Uterus (tissue), 4 donors: Measurements from ENCODE around the gene TSPAN3. TPM values are rescaled to one million over a fixed set of nuclear protein-coding genes. Genes with fewer than 3 reads are reported as not detected.

Experiments used
- DNase-seq, 2 donors: peaks; one replicate each; pipeline ENCODE4 v3.0.0-alpha.2; 2019 to 2020
- H3K27ac ChIP-seq, 2 donors: fragments of 200-600 bp; sonication (generic); 1 replicate in 1 of 2; 2 replicates in 1 of 2; pipeline ENCODE4 v1.5.1; 2016 to 2018
- H3K27me3 ChIP-seq, 2 donors: fragments of 200-600 bp; sonication (generic); one replicate each; pipeline ENCODE4 v1.5.1; 2018 to 2019; ENCODE audit warnings: control low read depth in 1 of 2
- H3K36me3 ChIP-seq, 2 donors: fragments of 200-600 bp; sonication (generic); one replicate each; pipeline ENCODE4 v1.5.1; 2019; ENCODE audit warnings: control low read depth in 1 of 2
- H3K4me1 ChIP-seq, 2 donors: fragments of 200-600 bp; sonication (generic); one replicate each; pipeline ENCODE4 v1.5.1; 2018 to 2019; ENCODE audit warnings: control low read depth in 1 of 2
- H3K4me3 ChIP-seq, 2 donors: fragments of 200-600 bp; sonication (generic); 1 replicate in 1 of 2; 2 replicates in 1 of 2; pipeline ENCODE4 v1.5.1; 2018 to 2019; ENCODE audit warnings: mild to moderate bottlenecking in 1 of 2
- H3K9me3 ChIP-seq, 2 donors: fragments of 200-600 bp; sonication (generic); one replicate each; pipeline ENCODE4 v1.5.1; 2019; ENCODE audit warnings: control low read depth in 1 of 2
- POLR2A ChIP-seq, 2 donors: fragments of 450-650 bp; IDR thresholded peaks; one replicate each; pipeline ENCODE4 v1.6.1; 2016; ENCODE audit warnings: antibody characterized with exemption in 2 of 2, mild to moderate bottlenecking in 1 of 2, moderate library complexity in 1 of 2
- intact Hi-C: fragments of 100-400 bp; cut with DNase I; formaldehyde crosslinking; loops from one replicate; pipeline ENCODE4 v1.15.1; 2023; ENCODE audit warnings: low total_unique reads
- total RNA-seq, 4 donors: library from RNA; depleted of rRNA in 3 of 4; stranded (reverse); fragments of >200 nt in 3 of 4; gene quantifications; one replicate each; pipeline versions ENCODE4 v1.1.0 to v1.2.4, GENCODE V29; 2014 to 2023
- TF ChIP-seq, protein P1 (sequence below), 4 experiments: fragments of 200-600 bp in 2 of 4; fragments of 450-650 bp in 2 of 4; sonication (generic) in 2 of 4; IDR thresholded peaks; one replicate each; pipeline ENCODE4 v1.5.1; 2016 to 2019; ENCODE audit warnings: antibody characterized with exemption in 4 of 4, mild to moderate bottlenecking in 2 of 4, moderate library complexity in 1 of 4
- donor health status: DM: yes; HTN: yes; CAD: no.

TSPAN3 gene
- total RNA-seq, 4 donors from 2014 or later, result 62.0 to 446 (median 114) TPM

DNA sequence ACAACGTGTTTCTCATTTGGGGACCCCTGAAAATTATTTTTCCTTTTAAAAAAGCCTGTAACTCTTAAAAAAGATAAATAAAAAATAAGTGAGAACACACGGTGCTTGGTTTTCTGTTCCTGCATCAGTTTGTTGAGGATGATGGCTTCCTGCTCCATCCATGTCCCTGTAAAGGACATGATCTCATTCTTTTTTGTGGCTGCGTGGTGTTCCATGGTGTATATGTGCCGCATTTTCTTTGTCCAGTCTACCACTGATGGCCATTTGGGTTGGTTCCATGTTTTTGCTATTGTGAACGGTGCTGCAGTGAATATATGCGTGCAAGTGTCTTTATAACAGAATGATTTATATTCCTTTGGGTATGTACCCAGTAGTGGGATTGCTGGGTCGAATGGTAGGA is 2.3 kb downstream of the TSPAN3 start:
- H3K9me3 ChIP-seq, result no peaks in the 10 kb centered on the region
- no peaks in the 10 kb centered on the region for H3K36me3 ChIP-seq
- intact Hi-C loops, result no loop called here
- H3K27me3 ChIP-seq, result no peaks in the 10 kb centered on the region
- no peak overlapping the region for H3K27ac ChIP-seq
- no peak overlapping the region for H3K4me3 ChIP-seq
- DNase-seq, result no peak
- TF ChIP-seq POLR2A (IDR thresholded peaks at IDR 0.05), result no peak
- TF ChIP-seq, protein P1, sequence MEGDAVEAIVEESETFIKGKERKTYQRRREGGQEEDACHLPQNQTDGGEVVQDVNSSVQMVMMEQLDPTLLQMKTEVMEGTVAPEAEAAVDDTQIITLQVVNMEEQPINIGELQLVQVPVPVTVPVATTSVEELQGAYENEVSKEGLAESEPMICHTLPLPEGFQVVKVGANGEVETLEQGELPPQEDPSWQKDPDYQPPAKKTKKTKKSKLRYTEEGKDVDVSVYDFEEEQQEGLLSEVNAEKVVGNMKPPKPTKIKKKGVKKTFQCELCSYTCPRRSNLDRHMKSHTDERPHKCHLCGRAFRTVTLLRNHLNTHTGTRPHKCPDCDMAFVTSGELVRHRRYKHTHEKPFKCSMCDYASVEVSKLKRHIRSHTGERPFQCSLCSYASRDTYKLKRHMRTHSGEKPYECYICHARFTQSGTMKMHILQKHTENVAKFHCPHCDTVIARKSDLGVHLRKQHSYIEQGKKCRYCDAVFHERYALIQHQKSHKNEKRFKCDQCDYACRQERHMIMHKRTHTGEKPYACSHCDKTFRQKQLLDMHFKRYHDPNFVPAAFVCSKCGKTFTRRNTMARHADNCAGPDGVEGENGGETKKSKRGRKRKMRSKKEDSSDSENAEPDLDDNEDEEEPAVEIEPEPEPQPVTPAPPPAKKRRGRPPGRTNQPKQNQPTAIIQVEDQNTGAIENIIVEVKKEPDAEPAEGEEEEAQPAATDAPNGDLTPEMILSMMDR (IDR thresholded peaks at IDR 0.05), result no peak
- H3K4me1 ChIP-seq, result no peaks in the 10 kb centered on the region

GRCh38 chr15:77067691-77068367 is 3.1 kb downstream of the TSPAN3 start:
- no peak for TF ChIP-seq POLR2A (IDR thresholded peaks at IDR 0.05)
- TF ChIP-seq, protein P1 (IDR thresholded peaks at IDR 0.05), result no peak
- Histone ChIP-seq H3K27ac (no peak overlapping the region), H3K36me3 (no peaks in the 10 kb centered on the region), H3K9me3 (no peaks in the 10 kb centered on the region), H3K27me3 (no peaks in the 10 kb centered on the region), H3K4me3 (no peak overlapping the region), H3K4me1 (no peaks in the 10 kb centered on the region)
- no peak for DNase-seq
- intact Hi-C loops, result no loop called here

- no peaks in the 10 kb centered on the region for H3K4me1 ChIP-seq
- no peaks in the 10 kb centered on the region for H3K9me3 ChIP-seq
- no peak overlapping the region for H3K4me3 ChIP-seq
- no peaks in the 10 kb centered on the region for H3K36me3 ChIP-seq
- no peaks in the 10 kb centered on the region for H3K27me3 ChIP-seq
- intact Hi-C loops, result no loop called here
- no peak overlapping the region for H3K27ac ChIP-seq
- no peak for DNase-seq
- TF ChIP-seq, protein P1 (IDR thresholded peaks at IDR 0.05), result no peak
- TF ChIP-seq POLR2A (IDR thresholded peaks at IDR 0.05), result no peak
Observed at GRCh38 chr15:77066971-77067690, 3.8 kb downstream of the TSPAN3 start.

DNA sequence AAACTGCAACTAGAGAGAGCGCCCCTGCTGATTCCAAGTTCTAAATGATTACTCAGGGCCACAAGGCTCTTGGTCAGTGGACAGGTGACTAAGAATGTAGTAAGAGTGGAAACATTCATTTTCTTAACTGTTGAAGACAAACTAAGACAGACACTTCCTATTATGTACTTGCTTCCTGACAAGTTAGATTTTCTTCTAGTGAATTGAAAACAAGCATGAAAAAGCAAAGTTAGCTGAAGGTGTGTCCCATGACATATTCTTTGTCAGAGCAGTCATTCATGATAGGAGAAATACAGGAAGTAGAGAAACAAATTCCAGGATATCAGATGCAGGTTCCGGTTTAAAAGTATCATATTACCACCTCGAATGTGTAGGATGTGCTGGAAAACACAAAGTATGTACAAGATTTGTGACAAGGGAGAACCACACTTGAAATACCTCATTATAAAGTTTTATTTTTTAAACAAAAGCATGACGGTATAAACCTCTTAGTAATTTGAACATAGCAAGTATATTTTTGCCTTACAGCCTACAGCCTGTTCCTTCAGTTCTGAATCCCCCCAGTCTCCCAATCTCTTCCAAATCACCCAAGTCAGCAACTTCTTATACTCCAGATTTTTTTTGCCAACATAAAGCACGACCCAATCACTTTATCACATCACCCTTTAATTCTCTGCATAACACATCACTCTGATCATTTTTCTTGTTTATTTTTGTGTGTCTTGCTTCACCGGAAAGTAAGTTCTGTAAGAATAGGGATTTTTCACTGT is 6.2 kb downstream of the TSPAN3 start:
- Histone ChIP-seq H3K4me3 (no peak overlapping the region), H3K27me3 (no peaks in the 10 kb centered on the region), H3K9me3 (no peaks in the 10 kb centered on the region), H3K4me1 (peaks cover 0 to 5% of the 10 kb centered on the region in 2 donors), H3K36me3 (no peaks in the 10 kb centered on the region), H3K27ac (no peak overlapping the region)
- DNase-seq, result no peak
- intact Hi-C loops, result no loop called here
- TF ChIP-seq, protein P1 (IDR thresholded peaks at IDR 0.05), result no peak
- no peak for TF ChIP-seq POLR2A (IDR thresholded peaks at IDR 0.05)

DNA sequence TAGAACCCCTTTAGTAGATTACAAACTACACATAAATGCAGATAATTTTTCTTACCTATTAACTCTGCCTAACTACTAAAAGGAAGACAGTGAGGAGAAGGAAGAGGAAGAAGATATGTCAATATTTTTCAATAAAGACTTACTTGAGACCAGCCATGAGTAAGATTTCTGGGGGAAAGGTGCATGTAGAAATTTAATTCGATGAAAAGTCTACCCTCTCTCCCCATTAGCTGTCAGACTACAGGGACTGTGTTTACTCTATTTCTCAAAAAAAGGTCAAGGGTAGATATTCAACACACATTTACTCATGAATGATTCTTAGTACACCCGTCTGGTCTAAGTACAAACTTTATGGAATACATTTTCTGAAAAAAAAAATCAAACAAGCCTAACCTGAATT is 6.8 kb downstream of the TSPAN3 start:
- intact Hi-C loops, result no loop called here
- no peak for DNase-seq
- Histone ChIP-seq H3K4me3 (no peak overlapping the region), H3K4me1 (peaks cover 0 to 6% of the 10 kb centered on the region in 2 donors), H3K9me3 (no peaks in the 10 kb centered on the region), H3K27me3 (no peaks in the 10 kb centered on the region), H3K27ac (no peak overlapping the region), H3K36me3 (no peaks in the 10 kb centered on the region)
- TF ChIP-seq, protein P1 (IDR thresholded peaks at IDR 0.05), result no peak
